Fibroblast of the conjunctiva (primary cell): ENCODE data around the gene VWF.

Experiments used
- DNase-seq: peaks from one replicate; pipeline ENCODE4 v3.0.0-alpha.2; 2010; ENCODE audit warnings: low read depth

The VWF gene

GRCh38 chr12:6058481-6059161, 65.8 kb downstream of the VWF start:
- DNase-seq = no peak

DNA sequence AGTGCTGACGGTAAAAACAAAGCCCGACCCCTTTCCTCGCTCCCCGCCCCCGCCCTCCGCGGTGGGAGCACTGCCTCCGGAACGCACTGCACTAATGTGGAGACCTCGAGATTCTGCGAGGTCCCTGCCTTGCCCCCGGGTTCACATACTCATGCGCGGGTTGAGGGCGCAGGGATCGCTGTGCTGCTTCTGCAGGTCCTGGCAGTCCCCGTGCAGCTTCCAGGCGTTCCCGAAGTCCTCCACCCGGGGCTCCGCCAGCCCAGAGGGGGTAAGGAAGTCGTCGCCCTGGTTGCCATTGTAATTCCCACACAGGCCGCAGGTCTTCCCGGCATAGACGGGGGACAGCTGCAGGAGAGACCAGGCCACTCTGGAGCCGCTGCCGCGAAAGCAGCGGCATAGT, 66.8 kb downstream of the VWF start:
- no peak for DNase-seq

DNA sequence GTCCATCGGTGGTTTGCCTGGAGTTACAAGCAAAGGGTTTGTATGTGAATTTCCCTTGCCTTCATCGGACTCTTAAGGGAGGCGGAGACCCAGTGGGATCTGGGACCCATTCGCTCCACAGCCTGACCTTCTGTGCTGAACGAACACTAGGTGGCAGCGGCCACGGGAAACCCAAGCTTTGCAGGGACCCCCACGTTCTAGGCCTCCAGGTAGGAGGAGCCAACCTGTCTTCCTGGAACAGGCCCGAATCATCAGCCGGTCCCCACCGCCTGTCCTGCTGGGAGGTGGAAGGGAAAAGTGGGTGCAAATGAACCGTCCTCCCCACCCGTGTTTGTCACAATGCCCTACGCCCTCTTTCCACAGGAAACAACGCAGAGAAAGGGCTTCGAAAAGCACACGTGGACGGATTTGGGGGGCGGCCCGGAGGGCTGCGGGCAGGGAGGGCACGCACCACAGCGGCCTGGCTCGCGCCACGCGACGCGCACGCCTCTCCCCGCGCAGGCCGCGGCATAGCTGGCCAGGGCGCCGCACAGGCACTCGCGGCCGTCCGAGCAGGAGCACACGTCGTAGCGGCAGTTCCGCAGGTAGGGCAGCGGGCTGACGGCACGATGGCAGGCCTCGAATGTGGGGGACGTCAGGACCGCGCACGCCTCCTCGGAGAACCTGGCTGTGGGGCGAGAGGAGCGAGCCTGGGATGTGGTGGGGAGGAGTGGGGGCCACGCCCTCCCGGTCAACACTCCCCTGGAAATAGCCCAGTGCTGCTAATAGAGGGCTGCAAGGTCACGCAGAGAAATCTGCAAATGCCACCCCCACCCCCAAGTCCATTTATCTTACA, 67.8 kb downstream of the VWF start:
- DNase-seq = no peak

- no peak for DNase-seq
These were observed 70.9 kb downstream of the VWF start for GRCh38 chr12:6053541-6053940.

- DNase-seq = no peak
These were observed 71.5 kb downstream of the VWF start for GRCh38 chr12:6052940-6053329.

- no peak for DNase-seq
These were observed 72.1 kb downstream of the VWF start for GRCh38 chr12:6052206-6052939.

- DNase-seq = no peak
These were observed 74.5 kb downstream of the VWF start for GRCh38 chr12:6049992-6050391.

DNA sequence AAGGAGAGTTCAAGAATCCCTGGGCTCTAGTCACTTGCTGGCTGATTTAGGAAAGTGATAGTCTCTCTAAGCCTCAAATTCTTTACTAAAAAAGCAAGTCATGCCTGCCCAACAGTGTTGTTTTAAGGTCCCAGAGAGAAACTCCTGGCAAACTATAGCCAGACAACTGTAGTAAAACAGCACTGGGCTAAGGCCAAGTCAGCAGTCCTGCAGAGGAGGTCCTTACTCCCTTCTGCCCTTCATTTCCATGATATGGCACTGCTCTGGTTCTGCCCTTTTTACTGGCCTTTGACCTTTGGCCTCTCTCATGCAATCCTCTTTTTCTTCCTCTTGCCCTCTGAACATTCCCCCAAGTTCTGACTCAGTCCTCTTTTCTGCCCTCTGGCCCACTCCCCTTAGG, 74.9 kb downstream of the VWF start:
- DNase-seq = no peak

DNA sequence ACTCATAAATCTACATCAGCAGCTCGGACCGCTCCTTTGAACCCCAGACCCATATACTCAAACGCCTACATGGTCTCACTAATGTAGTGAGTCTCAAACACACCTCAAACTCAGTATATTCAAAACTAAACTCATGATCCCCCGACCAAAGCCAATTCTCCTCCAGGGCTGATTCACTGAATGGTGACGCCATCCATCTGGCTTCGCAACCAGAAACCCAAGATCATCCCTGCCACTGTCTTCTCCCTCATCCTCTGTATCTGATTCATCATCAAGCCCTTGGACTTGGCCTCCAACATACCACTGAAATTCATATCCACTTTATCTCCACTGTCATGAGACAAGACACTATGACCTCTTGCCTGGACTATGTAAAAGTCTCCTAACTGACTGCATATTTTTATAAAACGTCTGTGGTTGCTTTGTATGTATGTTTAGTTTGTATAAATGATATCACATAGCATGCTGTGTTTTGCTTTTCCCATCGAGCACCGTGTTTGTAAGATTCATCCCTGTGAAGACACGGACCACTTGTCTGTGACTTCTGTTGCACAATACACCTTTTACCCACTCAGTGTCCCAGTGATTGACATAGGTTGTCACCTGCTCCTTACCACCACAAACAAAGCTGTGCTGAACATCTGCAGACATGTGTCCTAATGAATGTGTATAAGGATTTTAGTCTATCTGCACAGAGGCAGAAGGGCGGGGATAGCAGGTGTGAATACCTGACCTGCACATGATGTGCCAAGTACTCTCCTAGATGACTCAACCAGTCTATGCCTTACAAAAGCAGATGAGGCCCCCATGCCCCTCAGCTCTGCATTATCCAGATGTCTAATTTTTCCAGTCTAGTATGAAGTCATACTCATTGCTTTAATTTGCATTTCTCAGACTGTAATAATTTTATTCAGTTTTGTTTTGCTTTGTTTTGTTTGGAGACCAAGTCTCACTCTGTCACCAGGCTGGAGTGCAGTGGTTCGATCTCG, 76.9 kb downstream of the VWF start:
- no peak for DNase-seq

GRCh38 chr12:6046511-6047180, 77.8 kb downstream of the VWF start:
- no peak for DNase-seq

DNA sequence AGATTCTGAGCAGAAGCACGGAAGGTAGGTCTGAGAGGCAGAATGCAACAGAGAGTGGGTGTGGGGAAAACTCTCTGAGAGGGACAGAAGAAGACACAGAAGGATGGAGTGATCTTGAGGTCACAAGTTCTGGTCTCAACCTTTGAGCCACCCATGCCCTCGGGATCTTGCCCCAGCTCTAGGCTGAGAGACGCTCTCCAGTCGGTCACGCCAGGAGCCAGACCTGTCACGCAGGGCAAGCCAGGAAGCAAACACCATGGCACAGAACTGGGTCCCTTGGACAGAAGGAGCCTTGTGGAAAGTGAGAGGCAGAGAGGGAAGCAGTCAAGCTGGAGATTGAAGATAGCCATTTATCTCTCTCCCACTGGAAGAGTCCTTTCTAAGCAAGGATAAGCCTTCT, 79.0 kb downstream of the VWF start:
- no peak for DNase-seq

DNA sequence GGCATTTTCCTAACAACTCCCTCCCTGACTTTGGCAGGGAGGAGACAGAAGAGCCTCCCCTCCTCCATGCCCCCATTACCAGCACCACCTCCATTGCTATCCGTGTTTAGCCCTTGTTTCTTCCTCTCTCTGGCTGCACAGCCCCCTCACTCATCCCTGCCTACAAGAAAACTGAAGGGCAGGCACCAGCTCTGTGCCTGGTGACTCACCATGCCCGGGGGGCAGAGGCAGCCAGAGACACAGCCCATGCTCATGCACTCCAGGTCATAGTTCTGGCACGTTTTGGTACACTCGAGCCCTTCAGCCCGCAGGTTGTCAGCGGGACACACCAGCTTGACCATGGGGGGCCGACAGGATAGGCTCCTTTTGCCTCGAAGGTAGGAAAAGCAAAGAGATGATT, 80.4 kb downstream of the VWF start:
- DNase-seq = no peak

DNA sequence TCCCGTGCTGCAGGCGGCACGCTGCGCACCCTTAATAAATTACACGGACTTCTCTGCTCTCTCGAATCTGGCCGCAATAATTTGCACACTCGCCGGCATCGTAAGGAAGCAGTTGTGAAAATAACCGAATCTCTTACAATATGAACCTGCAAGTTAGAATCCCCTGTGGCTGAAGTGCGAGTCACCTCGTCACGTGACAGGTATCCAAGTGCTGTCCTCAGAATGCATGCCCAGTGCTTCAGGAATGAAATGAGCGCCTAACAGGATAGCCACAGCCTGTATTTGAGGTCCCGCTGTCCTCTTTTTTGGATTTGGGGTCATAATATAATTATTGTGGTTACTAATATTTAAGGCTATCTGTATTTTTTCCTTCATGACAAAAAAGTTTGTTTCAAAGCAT, 82.0 kb downstream of the VWF start:
- DNase-seq = no peak

DNA sequence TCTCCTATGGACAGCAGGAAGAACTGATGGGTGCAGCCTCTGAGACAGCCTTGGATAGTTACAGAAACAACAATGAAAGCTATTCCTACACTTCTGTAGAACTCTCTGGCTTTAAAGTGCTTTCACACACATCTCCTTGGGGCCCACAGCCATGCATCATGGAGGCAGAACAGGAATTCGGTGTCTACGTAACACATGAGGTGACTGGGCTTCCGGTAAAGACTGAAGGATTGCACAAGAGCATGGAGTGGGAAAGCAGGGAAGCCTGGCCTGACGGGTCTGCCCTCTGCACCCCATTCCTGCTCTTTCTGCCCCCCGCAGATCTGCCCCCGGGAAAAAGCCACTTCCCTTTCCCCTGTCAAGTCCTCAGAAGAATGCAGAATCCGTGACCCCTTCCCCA, 82.6 kb downstream of the VWF start:
- DNase-seq = no peak

- no peak for DNase-seq
These were observed 83.7 kb downstream of the VWF start for GRCh38 chr12:6040815-6041214.

GRCh38 chr12:6039894-6040601, 84.4 kb downstream of the VWF start:
- peak; percentile 62 for DNase-seq

DNA sequence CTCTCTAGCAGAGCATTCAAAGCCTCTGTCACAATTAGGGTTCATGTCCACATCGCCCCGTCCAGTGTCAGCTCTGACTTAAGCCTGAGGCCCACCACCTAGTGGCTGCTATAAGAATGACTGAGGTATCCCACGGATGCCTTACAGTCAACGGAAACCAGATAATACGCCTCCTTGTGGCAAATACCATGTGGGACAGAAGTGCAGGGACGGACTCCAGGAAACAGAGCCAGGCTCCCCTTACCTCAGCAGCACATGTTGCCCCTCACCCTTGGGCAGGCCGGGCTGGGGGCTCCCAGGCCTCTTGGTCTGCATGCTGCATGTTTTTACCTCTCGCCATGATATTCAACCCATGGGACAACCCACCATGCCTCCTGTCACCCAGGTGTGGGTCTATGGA, 86.3 kb downstream of the VWF start:
- DNase-seq = peak; percentile 60

- no peak for DNase-seq
These were observed 87.0 kb downstream of the VWF start for GRCh38 chr12:6037459-6037858.

DNA sequence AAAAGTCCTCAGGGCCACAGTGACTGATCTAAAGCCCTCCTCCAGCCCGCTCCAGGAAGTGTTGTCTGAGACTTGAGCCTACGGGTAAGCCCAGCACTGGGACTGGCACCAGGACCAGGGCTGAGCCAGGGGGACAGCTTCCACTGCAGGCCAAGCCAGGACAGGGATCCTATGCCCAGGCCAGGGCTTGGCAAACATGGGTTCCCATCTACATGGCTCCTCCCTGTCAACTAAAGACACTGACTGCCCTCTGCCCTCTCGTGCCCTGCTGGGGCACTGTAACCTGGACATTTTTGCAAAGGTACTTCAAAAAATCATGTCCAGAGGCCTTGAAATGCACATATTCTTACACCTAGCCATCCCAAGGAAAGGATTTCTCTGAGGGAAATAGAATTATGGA, 88.0 kb downstream of the VWF start:
- DNase-seq = no peak

DNA sequence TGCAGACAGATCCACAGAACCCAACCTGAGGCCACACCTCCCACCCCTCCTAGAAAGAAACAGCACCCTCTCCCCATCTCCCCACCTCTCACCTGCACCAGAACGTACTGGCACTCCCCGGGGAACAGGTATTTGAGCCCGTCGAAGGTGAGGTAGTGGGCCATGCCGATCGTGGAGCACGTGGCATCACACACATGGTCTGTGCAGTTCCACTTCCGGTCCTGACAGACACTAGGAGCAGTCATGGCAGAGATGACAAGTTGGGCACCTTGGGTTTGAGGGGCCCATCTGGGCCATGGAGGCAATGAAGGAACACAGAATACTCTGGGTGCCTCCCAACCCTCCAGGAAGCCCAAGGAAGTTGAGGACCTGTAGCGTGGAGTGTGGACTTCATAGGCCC, 89.9 kb downstream of the VWF start:
- DNase-seq = no peak

GRCh38 chr12:6033546-6033945, 90.9 kb downstream of the VWF start:
- DNase-seq = no peak
